HG03521 (cell line): ENCODE results near the gene GRM5.
A peak's percentile ranks its signal among the peaks of the same experiment; 100 is the strongest.
"Not testable (repeated sequence)": the region's sequence is repeated elsewhere in the genome, so short reads cannot be mapped to it uniquely, and the experiment has no call there.

Experiments
- ATAC-seq: cut with Tn5 transposase; IDR thresholded peaks from one replicate; pipeline ENCODE4 v1.9.1; 2021; ENCODE audit warnings: mild to moderate bottlenecking, moderate library complexity; ENCODE audit not compliant: unreplicated experiment

GRM5 gene

GRCh38 chr11:89065651-89066201, at the start of gene GRM5:
Gene GRM5, minus strand, starts transcription at chr11:89065982. Its CDS starts 18,110 bp downstream, at chr11:89047872.
- ATAC-seq: not testable (repeated sequence)

GRCh38 chr11:89097956-89098355, 32.2 kb upstream of the GRM5 start:
- ATAC-seq: peak; percentile 72

- ATAC-seq: not testable (repeated sequence)
These were observed 28.0 kb upstream of the GRM5 start for GRCh38 chr11:89093806-89094205.

GRCh38 chr11:89084951-89085350, 19.2 kb upstream of the GRM5 start:
- ATAC-seq: not testable (repeated sequence)

- ATAC-seq: not testable (repeated sequence)
These were observed 5.1 kb upstream of the GRM5 start for GRCh38 chr11:89070911-89071310.

GRCh38 chr11:89067264-89067663, 1.5 kb upstream of the GRM5 start:
- ATAC-seq: no peak

GRCh38 chr11:89065066-89065465, 716 bp downstream of the GRM5 start:
- ATAC-seq: no peak

GRCh38 chr11:89063481-89063951, 2.3 kb downstream of the GRM5 start:
- not testable (repeated sequence) for ATAC-seq

GRCh38 chr11:89062771-89063298, 2.9 kb downstream of the GRM5 start:
- ATAC-seq: not testable (repeated sequence)

- ATAC-seq: not testable (repeated sequence)
These were observed 3.9 kb downstream of the GRM5 start for GRCh38 chr11:89061839-89062238.

- ATAC-seq: not testable (repeated sequence)
These were observed 8.4 kb downstream of the GRM5 start for GRCh38 chr11:89057406-89057805.

- no peak for ATAC-seq
These were observed 13.6 kb downstream of the GRM5 start for GRCh38 chr11:89052220-89052619.

GRCh38 chr11:89047159-89047558, 18.6 kb downstream of the GRM5 start:
- ATAC-seq: not testable (repeated sequence)

GRCh38 chr11:89043861-89044588, 21.8 kb downstream of the GRM5 start:
- not testable (repeated sequence) for ATAC-seq

- not testable (repeated sequence) for ATAC-seq
These were observed 36.1 kb downstream of the GRM5 start for GRCh38 chr11:89029671-89030070.

- ATAC-seq: no peak
These were observed 44.4 kb downstream of the GRM5 start for GRCh38 chr11:89021339-89021738.

GRCh38 chr11:89019827-89020547, 45.8 kb downstream of the GRM5 start:
- not testable (repeated sequence) for ATAC-seq

- ATAC-seq: no peak
These were observed 49.6 kb downstream of the GRM5 start for GRCh38 chr11:89016214-89016613.

GRCh38 chr11:89015614-89016013, 50.2 kb downstream of the GRM5 start:
- ATAC-seq: no peak

GRCh38 chr11:89000852-89001251, 64.9 kb downstream of the GRM5 start:
- ATAC-seq: not testable (repeated sequence)

GRCh38 chr11:88979641-88980040, 86.1 kb downstream of the GRM5 start:
- no peak for ATAC-seq
